Natural killer cell (primary cell): ENCODE results near the gene MDN1. TPM values are rescaled to one million over a fixed set of nuclear protein-coding genes. Genes with fewer than 3 reads are reported as not detected.

Experiments used
- ATAC-seq, 3 donors: fragments of 150-1000 bp in 2 of 3; fragments of 200-7000 bp in 1 of 3; cut with Tn5 transposase; 1 replicate in 1 of 3; 2 replicates in 2 of 3; pipeline ENCODE4 v1.10.0; 2021; ENCODE audit warnings: mild to moderate bottlenecking in 2 of 3, moderate library complexity in 2 of 3
- DNase-seq, 2 donors: peaks; one replicate each; pipeline versions ENCODE4 v3.0.0 to v3.0.0-alpha.2; 2013 to 2021; ENCODE audit warnings: mixed read lengths in 1 of 2
- H3K27ac ChIP-seq: one replicate; pipeline ENCODE4 v1.5.1; 2013; ENCODE audit warnings: mild to moderate bottlenecking, low read length
- H3K27me3 ChIP-seq: one replicate; pipeline ENCODE4 v1.6.1; 2013; ENCODE audit warnings: low read length; ENCODE audit not compliant: control insufficient read depth, insufficient read depth
- H3K36me3 ChIP-seq: one replicate; pipeline ENCODE4 v1.6.1; 2013; ENCODE audit warnings: low read length; ENCODE audit not compliant: control insufficient read depth, insufficient read depth
- H3K4me1 ChIP-seq: one replicate; pipeline ENCODE4 v1.6.1; 2013; ENCODE audit warnings: low read length; ENCODE audit not compliant: control insufficient read depth, insufficient read depth
- H3K4me3 ChIP-seq: one replicate; pipeline ENCODE4 v1.5.1; 2013; ENCODE audit warnings: low read length
- H3K9me3 ChIP-seq: one replicate; pipeline ENCODE4 v1.6.1; 2013; ENCODE audit warnings: low read length; ENCODE audit not compliant: control insufficient read depth, insufficient read depth
- H3K27ac Mint-ChIP-seq, 2 donors: one replicate each; pipeline ENCODE4 v1.8.0; 2022; ENCODE audit warnings: mild to moderate bottlenecking in 2 of 2, mixed read lengths in 2 of 2, moderate library complexity in 1 of 2
- H3K27me3 Mint-ChIP-seq, 2 donors: one replicate each; pipeline ENCODE4 v1.8.0; 2022; ENCODE audit warnings: low read depth in 2 of 2, mixed read lengths in 2 of 2
- H3K36me3 Mint-ChIP-seq: one replicate; pipeline ENCODE4 v1.8.0; 2022; ENCODE audit warnings: mixed read lengths
- H3K4me1 Mint-ChIP-seq, 2 donors: one replicate each; pipeline ENCODE4 v1.8.0; 2022; ENCODE audit warnings: mixed read lengths in 2 of 2
- H3K4me3 Mint-ChIP-seq: one replicate; pipeline ENCODE4 v1.8.0; 2022; ENCODE audit warnings: mild to moderate bottlenecking, moderate library complexity, mixed read lengths
- H3K9me3 Mint-ChIP-seq, 2 donors: one replicate each; pipeline ENCODE4 v1.8.0; 2022; ENCODE audit warnings: mixed read lengths in 2 of 2
- CTCF ChIP-seq: fragments of 200-600 bp; IDR thresholded peaks from one replicate; pipeline ENCODE4 v1.8.0; 2022; ENCODE audit warnings: antibody characterized with exemption
- WGBS: methylation state at CpG from one replicate; pipeline ENCODE4 v1.1.7; 2013; ENCODE audit warnings: missing lambda C conversion rate; ENCODE audit not compliant: insufficient coverage; 5-methylcytosine and 5-hydroxymethylcytosine counted together
- intact Hi-C: fragments of 100-400 bp; cut with micrococcal nuclease; formaldehyde crosslinking; loops from one replicate; pipeline ENCODE4 v1.14.2; 2022
- total RNA-seq, 4 donors: library from RNA; stranded (reverse); fragments of 120-200 nt in 1 of 4; gene quantifications; one replicate each; pipeline versions ENCODE4 v1.2.3 to v1.2.4, GENCODE V29; 2013 to 2022

MDN1 gene
- total RNA-seq, 3 donors from 2014 or later (not counting 1 experiment from before 2014, with no cell fraction given), result 38.0 to 43.3 (median 41.4) TPM

- H3K9me3 ChIP-seq, result no peaks in the 10 kb centered on the region
- no peak overlapping the region for H3K4me3 ChIP-seq
- intact Hi-C loops, result no loop called here
- no peaks in the 10 kb centered on the region for H3K9me3 Mint-ChIP-seq
- no peaks in the 10 kb centered on the region for H3K27me3 ChIP-seq
- no peaks in the 10 kb centered on the region for H3K36me3 Mint-ChIP-seq
- H3K27ac Mint-ChIP-seq, result no peak overlapping the region
- DNase-seq (no peak), ATAC-seq (no peak)
- H3K4me1 ChIP-seq, result no peaks in the 10 kb centered on the region
- H3K27ac ChIP-seq, result no peak overlapping the region
- no peaks in the 10 kb centered on the region for H3K36me3 ChIP-seq
- WGBS, result 79% methylated on average over 5 of the region's 5 CpGs
- H3K4me3 Mint-ChIP-seq, result no peak overlapping the region
- no peaks in the 10 kb centered on the region for H3K4me1 Mint-ChIP-seq
- no peaks in the 10 kb centered on the region for H3K27me3 Mint-ChIP-seq
- TF ChIP-seq CTCF, result no peak
Measured at GRCh38 chr6:89616531-89616930, 203.1 kb downstream of the MDN1 start.

- no peak overlapping the region for H3K27ac Mint-ChIP-seq
- no peaks in the 10 kb centered on the region for H3K4me1 Mint-ChIP-seq
- TF ChIP-seq CTCF, result no peak
- no peaks in the 10 kb centered on the region for H3K27me3 ChIP-seq
- no peaks in the 10 kb centered on the region for H3K36me3 ChIP-seq
- DNase-seq (no peak), ATAC-seq (no peak)
- no peaks in the 10 kb centered on the region for H3K9me3 ChIP-seq
- H3K4me1 ChIP-seq, result no peaks in the 10 kb centered on the region
- no peaks in the 10 kb centered on the region for H3K36me3 Mint-ChIP-seq
- H3K27me3 Mint-ChIP-seq, result no peaks in the 10 kb centered on the region
- 92% methylated on average over 5 of the region's 5 CpGs for WGBS
- no peak overlapping the region for H3K27ac ChIP-seq
- no peaks in the 10 kb centered on the region for H3K9me3 Mint-ChIP-seq
- intact Hi-C loops, result no loop called here
- H3K4me3 ChIP-seq, result no peak overlapping the region
- no peak overlapping the region for H3K4me3 Mint-ChIP-seq
Measured at GRCh38 chr6:89615882-89616281, 203.7 kb downstream of the MDN1 start.

- no peaks in the 10 kb centered on the region for H3K36me3 ChIP-seq
- no peak for ATAC-seq
- Mint-ChIP-seq H3K4me3 (no peak overlapping the region), H3K4me1 (no peaks in the 10 kb centered on the region), H3K27me3 (no peaks in the 10 kb centered on the region), H3K27ac (no peak overlapping the region), H3K9me3 (no peaks in the 10 kb centered on the region), H3K36me3 (no peaks in the 10 kb centered on the region)
- H3K4me3 ChIP-seq, result no peak overlapping the region
- 97% methylated on average over 5 of the region's 5 CpGs for WGBS
- no peak for TF ChIP-seq CTCF
- no peak overlapping the region for H3K27ac ChIP-seq
- no peaks in the 10 kb centered on the region for H3K27me3 ChIP-seq
- DNase-seq, result no peak
- no peaks in the 10 kb centered on the region for H3K9me3 ChIP-seq
- intact Hi-C loops, result no loop called here
- H3K4me1 ChIP-seq, result no peaks in the 10 kb centered on the region
Measured at GRCh38 chr6:89613790-89614189, 205.8 kb downstream of the MDN1 start.

- H3K9me3 Mint-ChIP-seq, result no peaks in the 10 kb centered on the region
- DNase-seq (no peak), ATAC-seq (no peak)
- Histone ChIP-seq H3K27ac (no peak overlapping the region), H3K4me3 (no peak overlapping the region), H3K36me3 (no peaks in the 10 kb centered on the region), H3K27me3 (no peaks in the 10 kb centered on the region), H3K9me3 (no peaks in the 10 kb centered on the region), H3K4me1 (no peaks in the 10 kb centered on the region)
- TF ChIP-seq CTCF, result no peak
- no peak overlapping the region for H3K27ac Mint-ChIP-seq
- no peaks in the 10 kb centered on the region for H3K36me3 Mint-ChIP-seq
- WGBS, result 82% methylated on average over 12 of the region's 12 CpGs
- no peak overlapping the region for H3K4me3 Mint-ChIP-seq
- no peaks in the 10 kb centered on the region for H3K27me3 Mint-ChIP-seq
- intact Hi-C loops, result no loop called here
- no peaks in the 10 kb centered on the region for H3K4me1 Mint-ChIP-seq
Measured at GRCh38 chr6:89612121-89612520, 207.5 kb downstream of the MDN1 start.
